HepG2 (cell line): ENCODE data around the gene DIP2C.

Source experiments
- CTCF ChIP-seq: sonication (generic); formaldehyde crosslinking; IDR thresholded peaks from 2 replicates; pipeline ENCODE4 v1.5.0; 2020; ENCODE audit warnings: mild to moderate bottlenecking, missing genetic modification reagents, moderate library complexity
- EZH2 ChIP-seq: conservative IDR thresholded peaks from 2 replicates; pipeline ENCODE4 v1.6.1; 2012; ENCODE audit warnings: mild to moderate bottlenecking, low read depth, low read length, moderate library complexity
- FOXJ3 ChIP-seq: sonication (generic); formaldehyde crosslinking; IDR thresholded peaks from 2 replicates; pipeline ENCODE4 v1.4.0; 2020; ENCODE audit warnings: missing genetic modification reagents, mild to moderate bottlenecking, borderline replicate concordance
- JUND ChIP-seq: sonication (generic); formaldehyde crosslinking; IDR thresholded peaks from 2 replicates; pipeline ENCODE4 v1.8.0; 2022; ENCODE audit warnings: mild to moderate bottlenecking, missing genetic modification reagents
- KDM3A ChIP-seq: IDR thresholded peaks from 2 replicates; pipeline ENCODE4 v1.6.1; 2018; ENCODE audit warnings: low read depth, missing compliant biosample characterization
- POLR2A ChIP-seq, 2 experiments: IDR thresholded peaks; 2 replicates each; pipeline ENCODE4 v1.6.1; 2011; ENCODE audit warnings: low read depth in 2 of 2, low read length in 2 of 2, mild to moderate bottlenecking in 1 of 2, moderate library complexity in 1 of 2; ENCODE audit not compliant: insufficient read depth in 1 of 2
- ZBTB49 ChIP-seq: sonication (generic); formaldehyde crosslinking; IDR thresholded peaks from 2 replicates; pipeline ENCODE4 v1.4.0; 2020; ENCODE audit warnings: missing genetic modification reagents, borderline replicate concordance

GRCh38 chr10:372566-372965 lies 316.9 kb downstream of the DIP2C start:
- TF ChIP-seq CTCF (CRISPR knock-in tag) (no peak), FOXJ3 (no peak), JUND (CRISPR knock-in tag) (no peak), POLR2A (IDR thresholded peaks at IDR 0.05; ENCODE audit: insufficient read depth in 1 of 2, low read depth in 2 of 2, low read length in 2 of 2) (no peak), EZH2 (no peak), ZBTB49 (no peak), KDM3A (CRISPR knock-in tag) (no peak)
